ENCODE data around the gene SFSWAP.
"Not testable (repeated sequence)": the region's sequence is repeated elsewhere in the genome, so short reads cannot be mapped to it uniquely, and the experiment has no call there.

SFSWAP gene

DNA sequence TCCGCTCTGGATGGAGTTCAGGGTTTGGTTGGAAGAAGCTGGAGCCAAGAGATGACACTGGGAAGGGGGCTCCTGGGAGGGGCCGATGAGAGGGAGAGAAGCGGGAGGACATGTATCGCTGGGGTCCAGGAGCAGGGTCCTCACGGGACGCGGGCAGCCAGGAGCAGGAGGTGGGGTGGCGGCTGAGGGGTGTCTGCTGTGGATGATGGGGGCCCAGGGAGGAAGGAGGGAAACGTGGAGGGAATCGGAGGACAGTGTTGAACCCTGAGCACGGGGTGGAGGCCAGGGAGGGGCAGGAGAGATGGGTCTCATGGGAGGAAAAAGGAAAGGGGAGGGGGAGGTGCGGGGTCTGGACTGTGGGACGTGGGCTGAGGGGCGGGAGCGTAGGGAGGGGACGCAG lies 31.7 kb upstream of the SFSWAP start:
- not testable (repeated sequence) for DNase-seq (ENCODE audit: low read depth in 1 of 2, low spot score in 1 of 2)

DNA sequence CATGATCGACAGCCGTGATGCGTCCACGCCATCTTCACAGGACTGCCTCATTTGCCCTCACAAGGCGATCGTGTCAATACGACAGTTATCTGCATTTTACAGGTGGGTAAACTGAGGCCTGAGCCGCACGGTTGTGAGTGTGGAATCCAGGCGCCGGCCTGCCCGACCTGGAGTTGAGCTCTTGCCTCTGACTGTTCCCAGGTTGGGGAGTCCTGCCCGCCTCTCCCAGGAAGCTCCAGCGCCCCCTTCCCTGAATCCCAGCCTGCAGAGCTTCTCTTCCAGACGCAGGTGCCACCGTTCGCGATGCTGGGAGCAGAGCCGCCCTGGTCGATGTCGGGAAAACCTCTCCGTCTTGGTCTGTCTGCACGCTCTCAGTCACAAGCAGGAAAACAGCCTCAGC lies 31.1 kb upstream of the SFSWAP start:
- not testable (repeated sequence) for DNase-seq (ENCODE audit: low read depth in 1 of 2, low spot score in 1 of 2)

DNA sequence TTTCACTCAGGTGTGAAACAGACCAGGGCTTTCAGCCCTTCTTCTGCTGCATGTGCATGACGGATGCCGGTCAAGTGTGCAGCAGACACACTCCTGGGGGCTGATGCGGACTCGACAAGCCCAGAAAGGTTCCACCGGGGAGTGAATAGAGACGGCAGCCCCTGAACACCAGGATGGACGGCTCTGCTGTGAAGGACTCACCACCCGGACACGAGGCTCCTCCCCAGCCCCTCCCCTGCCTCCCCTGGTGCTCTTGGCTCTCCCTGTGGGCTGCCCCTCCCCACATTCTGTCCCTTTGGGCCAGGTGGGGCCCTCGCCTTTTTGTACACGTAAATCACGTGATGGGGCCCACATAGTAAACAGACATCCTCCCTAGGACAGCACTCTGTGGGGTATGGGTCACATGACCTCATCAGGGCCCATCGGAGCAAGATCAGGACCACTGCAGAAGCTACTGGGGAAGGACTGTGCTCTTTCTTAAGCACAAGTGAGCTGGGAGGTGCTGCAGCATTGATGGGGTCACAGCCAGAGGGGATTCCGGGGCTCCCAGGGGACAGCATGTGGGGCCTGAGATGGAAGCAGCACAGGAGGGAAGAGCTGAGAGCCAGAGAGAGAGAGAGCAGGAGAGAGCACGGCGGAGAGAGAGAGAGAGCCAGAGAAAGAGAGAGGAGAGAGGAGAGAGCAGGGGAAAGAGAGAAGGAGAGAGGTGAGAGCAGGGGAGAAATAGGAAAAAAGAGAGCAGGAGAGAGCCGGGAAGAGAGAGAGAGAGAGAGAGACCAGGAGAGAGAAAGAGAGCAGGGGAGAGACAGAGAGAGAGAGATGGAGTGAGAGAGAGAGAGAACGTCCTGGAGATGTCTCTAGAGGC lies 30.3 kb upstream of the SFSWAP start:
- DNase-seq (ENCODE audit: low read depth in 1 of 2, low spot score in 1 of 2) = not testable (repeated sequence)

DNA sequence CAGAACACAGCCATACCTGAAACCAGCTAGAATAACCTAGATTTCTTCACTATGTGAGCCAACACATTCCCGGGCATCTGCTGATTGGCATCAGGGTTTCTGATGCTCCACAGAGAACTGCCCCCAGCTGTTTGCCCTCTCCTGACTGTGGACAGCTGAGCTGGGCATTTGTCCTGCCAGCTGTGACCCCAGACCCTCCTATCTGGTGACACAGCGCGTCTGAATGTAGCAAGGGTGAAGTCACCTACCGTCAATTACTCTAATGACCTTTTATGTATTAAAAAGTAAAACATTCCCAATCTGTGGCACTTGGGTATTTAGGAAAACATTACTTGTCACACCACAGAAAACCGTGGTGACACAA lies 29.7 kb upstream of the SFSWAP start:
- no peak for DNase-seq (ENCODE audit: low read depth in 1 of 2, low spot score in 1 of 2)

DNA sequence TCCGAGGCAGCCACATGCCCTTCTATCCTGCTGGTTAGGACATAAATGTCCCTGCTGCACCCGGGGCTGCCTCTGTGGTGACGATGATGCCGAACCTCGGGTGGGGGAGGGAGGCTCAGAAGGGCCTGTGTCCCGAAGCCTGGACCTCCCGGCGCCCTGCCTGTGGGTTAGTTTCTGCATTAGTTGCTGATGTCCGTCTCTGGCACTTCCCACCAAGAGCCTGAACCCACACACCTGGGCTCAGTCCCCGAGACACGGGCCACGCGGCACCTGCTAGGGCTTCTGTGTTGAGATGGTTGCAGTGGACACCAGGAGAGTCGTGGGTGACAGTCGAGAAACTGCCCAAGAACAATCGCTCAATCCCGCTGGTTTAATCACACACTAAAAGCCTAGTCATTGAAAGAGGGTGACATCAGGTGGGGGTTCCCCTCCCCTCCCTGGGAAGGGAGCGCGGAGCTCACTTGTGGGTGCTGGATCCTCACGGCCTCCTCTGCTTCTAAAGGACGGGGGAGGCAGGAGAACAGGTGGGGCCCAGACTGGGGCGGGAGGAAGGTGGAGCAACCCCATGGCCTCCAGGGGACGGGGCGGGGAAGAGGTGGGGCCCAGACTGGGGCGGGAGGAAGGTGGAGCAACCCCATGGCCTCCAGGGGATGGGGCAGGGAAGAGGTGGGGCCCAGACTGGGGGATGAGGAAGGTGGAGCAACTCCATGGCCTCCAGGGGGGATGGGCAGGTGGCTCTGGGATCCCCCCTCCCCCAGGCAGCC lies 29.0 kb upstream of the SFSWAP start:
- DNase-seq (ENCODE audit: low read depth in 1 of 2, low spot score in 1 of 2) = peak; percentile 14 to 32

DNA sequence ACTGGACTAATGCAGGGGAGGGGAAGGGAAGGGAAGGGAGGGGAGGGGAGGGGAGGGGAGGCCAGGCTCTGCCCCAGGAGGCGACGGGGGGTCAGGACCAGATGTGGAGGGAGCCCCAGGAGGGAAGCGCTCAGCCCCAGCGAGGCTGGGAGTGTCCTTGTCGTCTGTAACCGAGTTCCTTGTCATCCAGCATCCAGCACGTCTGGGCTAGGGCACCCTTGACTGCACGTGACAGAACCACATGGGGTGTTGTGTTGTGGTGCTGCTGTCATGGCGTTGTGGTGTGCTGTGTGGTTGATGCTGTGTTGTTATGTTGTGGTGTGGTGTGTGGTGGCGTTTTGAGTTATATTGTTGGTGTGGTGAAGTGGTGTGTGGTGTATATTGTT lies 28.4 kb upstream of the SFSWAP start:
- no peak for DNase-seq (ENCODE audit: low read depth in 1 of 2, low spot score in 1 of 2)

DNA sequence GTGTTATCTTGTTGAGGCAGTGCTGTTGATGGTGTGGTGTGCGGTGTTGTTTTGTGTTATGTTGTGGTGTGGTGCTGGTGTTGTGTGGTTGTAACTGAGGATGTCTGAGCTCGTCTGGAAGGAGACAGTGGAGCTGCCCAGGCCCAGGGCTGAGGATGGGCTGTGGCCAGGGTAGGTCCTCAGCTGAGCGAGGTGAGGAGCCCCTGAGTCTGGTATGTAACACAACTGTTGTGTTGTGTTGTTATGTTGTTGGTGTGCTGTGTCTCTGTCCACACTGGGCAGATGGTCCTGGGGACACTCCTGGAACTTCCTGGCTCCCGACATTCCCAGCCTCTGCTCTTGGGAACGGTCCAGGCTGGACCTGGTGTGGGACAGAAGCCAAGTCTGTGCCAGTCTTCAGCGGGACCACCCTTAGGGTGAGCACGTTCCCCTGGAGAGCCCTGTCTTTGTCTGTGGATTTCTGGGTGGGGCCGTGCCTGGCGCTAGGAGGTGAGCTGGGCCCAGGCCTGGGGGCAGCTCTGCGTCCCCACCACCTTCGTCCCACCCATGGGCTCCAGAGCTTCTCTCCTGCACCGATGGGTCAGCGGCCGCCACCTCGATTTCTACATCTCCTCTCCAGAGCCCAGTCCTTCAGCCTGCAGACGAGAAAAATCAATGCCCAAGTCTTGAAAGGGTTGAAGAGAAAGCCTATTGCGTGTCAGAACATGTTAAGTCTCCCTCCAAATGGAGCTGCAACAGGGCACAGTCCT lies 27.4 kb upstream of the SFSWAP start:
- DNase-seq (ENCODE audit: low read depth in 1 of 2, low spot score in 1 of 2) = no peak

DNA sequence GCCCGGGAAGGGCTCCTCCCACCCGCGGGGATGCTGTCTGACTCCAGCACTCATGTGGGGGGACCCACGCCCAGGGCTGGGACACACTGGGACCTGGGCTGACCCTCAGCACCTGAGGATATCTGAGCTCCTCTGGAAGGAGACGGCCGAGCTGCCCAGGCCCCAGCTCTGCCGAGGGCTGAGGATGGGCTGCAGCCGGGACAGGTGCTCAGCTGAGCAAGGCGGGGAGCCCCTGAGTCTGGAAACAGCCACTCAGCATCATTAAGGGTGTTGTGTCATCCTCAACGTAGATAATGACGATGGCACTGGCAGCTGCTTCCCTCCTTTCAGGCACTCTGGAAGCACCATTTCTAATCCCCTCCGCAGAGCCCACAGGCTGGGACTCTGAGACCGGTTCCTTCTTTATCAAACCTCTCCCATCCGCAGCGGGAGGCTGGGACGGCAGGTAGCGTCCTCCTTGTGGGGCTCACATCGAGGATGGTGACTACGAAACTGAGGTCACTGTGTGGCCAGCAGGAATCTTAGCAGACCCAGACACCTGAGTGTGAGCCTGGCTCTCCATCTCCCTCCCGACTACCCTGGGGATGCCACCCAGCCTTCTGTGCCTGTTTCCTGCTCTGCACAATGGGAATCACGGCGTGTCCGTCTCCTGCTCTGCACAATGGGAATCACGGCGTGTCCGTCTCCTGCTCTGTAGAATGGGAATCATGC lies 26.7 kb upstream of the SFSWAP start:
- no peak for DNase-seq (ENCODE audit: low read depth in 1 of 2, low spot score in 1 of 2)

DNA sequence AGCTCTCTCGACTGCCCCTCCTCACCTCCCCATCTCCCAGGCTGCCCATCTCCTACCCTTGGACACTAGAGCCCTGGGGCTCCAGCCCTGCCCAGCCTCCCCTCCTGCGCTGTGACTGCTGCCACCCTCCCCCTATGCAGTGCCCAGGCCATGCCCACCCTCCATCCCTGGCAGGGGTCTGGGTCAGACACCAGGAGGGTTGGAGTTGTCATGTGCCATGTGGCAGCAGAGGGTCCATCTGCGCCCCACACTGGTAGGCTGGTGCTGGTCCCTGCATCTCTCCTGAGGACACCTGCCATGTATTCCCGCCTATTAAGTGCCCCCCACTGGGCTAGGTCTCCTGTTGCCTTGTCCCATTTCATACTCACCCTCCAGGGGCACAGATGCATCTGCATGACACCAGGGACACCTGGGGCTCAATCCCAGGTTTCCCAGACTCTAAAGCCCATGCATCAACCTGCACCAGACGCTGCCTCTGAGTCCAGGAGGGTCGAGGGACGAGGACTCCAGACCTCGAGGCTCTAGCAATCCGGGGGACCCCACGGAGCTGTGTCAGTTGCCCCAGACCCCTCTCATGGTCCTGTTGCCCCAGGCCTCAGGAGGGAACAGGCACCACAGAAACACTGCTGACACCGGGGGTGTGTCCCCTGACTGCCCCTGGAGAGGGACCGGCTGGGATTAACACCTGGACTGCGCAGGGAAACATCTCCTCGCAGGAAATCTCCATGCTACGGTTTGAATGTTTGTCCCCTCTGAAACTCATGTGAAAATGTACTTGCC lies 23.4 kb upstream of the SFSWAP start:
- DNase-seq (ENCODE audit: low read depth in 1 of 2, low spot score in 1 of 2) = no peak

DNA sequence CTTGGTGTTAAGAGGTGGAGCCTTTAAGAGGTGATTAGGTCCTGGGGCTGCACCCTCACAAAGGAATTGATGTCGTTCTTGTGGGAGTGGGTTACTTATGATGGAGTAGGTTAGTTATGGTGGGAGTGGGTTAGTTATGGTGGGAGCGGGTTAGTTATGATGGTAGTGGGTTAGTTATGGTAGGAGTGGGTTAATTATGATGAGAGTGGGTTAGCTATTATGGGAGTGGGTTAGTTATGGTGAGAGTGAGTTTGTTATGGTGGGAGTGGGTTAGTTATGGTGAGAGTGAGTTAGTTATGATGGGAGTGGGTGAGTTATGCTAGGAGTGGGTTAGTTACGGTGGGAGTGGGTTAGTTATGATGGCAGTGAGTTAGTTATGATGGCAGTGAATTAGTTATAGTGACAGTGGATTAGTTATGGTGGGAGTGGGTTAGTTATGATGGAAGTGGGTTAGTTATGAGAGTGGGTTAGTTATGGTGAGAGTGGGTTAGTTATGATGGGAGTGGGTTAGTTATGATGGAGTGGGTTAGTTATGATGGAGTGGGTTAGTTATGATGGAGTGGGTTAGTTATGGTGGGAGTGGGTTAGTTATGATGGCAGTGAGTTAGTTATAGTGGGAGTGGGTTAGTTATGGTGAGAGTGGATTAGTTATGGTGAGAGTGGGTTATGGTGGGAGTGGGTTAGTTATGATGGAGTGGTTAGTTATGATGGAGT lies 22.6 kb upstream of the SFSWAP start:
- DNase-seq (ENCODE audit: low read depth in 1 of 2, low spot score in 1 of 2) = no peak

DNA sequence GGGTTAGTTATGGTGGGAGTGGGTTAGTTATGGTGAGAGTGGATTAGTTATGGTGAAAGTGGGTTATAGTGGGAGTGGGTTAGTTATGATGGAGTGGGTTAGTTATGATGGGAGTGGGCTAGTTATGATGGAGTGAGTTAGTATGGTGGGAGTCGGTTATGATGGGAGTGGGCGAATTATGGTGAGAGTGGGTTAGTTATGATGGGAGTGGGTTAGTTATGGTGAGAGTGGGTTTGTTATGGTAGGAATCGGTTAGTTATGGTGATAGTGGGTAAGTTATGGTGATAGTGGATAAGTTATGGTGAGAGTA lies 22.1 kb upstream of the SFSWAP start:
- no peak for DNase-seq (ENCODE audit: low read depth in 1 of 2, low spot score in 1 of 2)

DNA sequence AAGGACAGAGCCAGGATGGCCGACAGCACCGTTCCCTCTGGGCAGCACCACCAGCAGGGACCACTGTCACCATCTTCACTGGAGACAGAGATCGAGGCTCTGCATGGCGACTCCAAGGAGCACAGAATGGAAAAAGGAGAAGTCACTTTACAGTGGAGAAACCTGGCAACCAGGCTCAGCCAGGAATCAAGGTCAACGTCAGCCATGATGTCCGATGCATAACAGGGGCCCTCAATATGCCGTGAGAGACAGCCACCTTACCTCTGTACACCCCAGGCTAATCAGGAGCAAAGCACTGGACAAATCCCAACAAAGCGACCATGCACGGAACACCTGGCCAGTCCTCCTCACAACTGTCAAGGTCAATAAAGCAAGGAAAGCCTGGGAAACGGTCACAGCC lies 20.6 kb upstream of the SFSWAP start:
- no peak for DNase-seq (ENCODE audit: low read depth in 1 of 2, low spot score in 1 of 2)

DNA sequence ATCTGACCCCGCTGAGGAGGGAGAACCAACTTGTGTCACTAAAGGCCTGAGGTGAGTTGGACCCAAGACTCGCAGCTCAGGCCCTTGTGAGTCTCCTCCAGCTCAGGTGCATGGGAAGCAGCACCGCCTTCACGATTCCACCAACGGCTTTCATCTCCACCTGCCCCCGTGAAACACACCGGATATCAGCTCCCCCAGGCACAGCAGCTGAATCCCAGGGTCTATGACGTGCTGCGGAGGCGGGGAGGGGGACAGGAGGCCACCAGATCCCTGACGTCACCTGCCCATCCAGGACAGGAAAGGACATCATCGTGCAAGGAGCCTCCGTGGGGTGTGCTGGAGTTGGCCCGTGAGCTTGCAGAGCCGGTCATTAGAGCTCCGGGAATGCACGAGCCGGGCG lies 18.5 kb upstream of the SFSWAP start:
- no peak for DNase-seq (ENCODE audit: low read depth in 1 of 2, low spot score in 1 of 2)

DNA sequence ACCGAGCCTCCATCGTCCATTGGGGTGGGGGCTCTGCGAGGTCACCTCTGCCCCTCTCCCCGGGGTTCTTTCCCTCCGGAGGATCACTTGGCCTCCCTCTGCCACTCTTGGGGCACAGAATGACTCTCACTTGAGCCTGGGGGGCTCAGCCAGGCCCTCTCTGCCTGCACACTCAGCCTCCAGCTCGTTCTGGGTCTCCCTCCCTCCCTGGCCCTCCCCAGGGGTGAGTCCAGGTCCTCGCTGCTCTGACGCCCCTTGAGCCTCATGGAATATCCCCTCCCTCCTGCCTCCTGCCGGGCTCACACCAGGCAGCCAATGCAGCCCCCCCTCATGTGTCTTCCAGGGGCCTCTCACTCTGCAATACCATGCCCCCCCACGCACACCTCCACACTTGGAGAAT lies 17.7 kb upstream of the SFSWAP start:
- no peak for DNase-seq (ENCODE audit: low read depth in 1 of 2, low spot score in 1 of 2)

DNA sequence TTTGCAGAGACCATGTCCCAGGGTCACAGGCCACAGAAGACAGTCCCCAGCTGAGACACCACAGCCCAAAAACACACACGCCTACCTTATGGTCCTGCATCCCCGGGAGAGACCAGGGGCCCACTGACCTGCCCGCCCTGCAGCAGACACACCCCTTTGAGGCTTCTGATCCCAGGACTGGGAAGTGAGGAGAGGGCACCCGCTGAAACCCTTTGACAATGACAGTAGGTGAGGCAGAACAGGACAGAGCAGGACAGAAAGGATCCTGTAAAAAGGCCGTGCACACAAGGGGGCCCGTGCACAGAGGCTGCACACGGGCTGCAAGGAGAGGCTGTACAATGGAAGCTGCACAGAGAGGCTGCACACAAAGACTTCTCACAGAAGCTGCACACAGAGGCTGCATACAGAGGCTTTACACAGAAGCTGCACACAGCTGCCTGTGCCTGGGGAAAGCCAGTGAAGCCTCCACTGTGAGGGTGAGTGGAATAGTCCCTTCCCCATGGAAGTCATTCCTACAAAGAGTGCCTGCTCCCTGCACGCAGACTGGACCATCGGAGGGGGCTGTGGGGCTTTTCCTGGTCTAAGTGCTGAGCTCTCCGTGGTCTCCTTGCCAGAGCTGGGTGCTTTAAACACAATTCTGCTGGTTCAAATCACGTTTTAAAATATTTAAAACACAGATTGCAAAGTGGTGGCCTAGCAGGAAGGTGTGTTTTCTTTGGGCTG lies 16.6 kb upstream of the SFSWAP start:
- no peak for DNase-seq (ENCODE audit: low read depth in 1 of 2, low spot score in 1 of 2)

DNA sequence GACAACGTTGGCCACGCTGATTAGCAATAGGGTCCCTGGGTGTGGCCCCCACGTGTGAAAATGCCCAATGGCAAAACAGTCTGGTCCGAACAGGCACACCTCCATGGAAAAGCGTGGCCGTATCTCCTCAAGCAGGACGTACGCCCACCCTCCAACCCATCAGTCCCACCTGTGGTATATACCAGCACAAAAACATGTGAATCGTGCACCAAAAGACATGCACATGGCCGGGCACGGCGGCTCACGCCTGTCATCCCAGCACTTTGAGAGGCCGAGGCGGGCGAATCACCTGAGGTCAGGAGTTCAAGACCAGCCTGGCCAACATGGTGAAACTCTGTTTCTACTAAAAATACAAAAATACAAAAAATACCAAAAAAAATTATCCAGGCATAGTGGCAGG lies 14.9 kb upstream of the SFSWAP start:
- no peak for DNase-seq (ENCODE audit: low read depth in 1 of 2, low spot score in 1 of 2)

DNA sequence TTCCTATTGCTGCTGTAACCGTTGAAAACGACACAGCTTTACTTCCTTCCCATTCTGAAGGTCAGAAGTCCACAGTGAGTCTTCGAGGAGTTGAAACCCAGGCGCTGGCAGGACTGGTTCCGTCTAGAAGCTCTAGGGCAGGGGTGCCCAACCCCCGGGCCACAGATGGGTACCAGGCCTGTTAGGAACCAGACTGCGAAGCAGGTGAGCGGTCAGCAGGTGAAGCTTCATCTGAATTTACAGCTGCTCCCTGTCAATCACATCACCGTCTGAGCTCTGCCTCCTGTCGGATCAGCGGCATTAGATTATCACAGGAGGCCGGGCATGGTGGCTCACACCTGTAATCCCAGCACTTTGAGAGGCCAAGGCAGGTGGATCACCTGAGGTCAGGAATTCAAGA lies 12.6 kb upstream of the SFSWAP start:
- no peak for DNase-seq (ENCODE audit: low read depth in 1 of 2, low spot score in 1 of 2)

DNA sequence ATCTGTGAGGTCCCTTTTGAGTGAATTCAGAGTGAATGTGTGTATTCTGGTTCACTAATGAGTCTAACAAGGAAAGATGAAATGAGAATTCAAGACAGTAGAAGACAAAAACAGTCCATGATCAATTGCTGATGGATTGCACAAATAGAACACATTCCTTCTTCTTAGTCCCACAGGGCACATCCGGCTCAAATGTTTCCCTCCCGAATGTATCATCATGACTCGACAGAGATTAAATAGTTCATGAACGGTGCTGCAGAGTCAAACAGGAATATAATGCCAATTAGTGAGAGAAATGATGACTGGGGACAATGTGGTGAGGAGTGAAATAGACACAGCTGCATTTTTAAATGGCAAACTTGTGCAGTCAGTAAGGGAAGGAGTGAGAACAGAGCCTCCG lies 11.5 kb upstream of the SFSWAP start:
- no peak for DNase-seq (ENCODE audit: low read depth in 1 of 2, low spot score in 1 of 2)

DNA sequence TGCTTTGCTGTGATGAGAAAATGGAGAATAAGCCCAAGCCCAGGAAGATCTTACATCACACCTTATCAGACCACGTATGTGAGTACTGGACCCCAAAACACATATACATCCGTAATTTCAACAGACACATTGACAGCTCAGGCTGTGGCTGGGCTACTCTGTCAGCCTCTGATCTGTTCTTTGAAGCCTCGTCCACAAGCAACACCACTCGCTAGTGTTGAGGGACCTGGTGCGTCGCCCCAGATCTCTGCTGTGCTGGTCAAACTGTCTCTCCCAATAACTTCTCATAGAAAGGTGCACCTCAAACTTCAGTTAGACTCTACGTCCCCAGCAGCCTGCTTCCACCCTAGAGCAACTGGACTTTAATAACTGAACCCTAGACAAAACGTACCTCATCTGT lies 10.6 kb upstream of the SFSWAP start:
- DNase-seq (ENCODE audit: low read depth in 1 of 2, low spot score in 1 of 2) = no peak
